ENCODE measurements around the gene ADTRP. TPM values are rescaled to one million over a fixed set of nuclear protein-coding genes. Genes with fewer than 3 reads are reported as not detected.

The ADTRP gene
- total RNA-seq, 1 donor from 2014 or later, result 0.35 TPM

DNA sequence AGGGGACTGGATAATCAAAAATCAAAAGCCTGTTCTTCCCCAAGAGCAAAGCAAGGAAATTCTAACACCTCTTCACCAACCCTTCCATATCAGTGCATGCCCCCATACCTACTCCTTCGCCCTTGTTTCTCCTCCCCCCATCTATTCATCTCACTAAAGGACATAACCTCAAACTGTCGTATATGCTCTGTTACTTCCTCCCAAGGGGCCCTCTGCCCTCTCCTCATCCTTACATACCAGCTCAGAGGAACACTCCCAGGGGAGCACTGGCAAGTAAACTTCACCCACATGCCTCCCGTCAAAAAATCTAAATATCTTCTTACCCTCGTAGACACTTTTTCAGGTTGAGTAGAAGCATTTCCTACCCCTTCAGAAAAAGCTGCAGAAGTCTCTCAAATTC, 9.4 kb upstream of the ADTRP start:
- H3K27me3 Mint-ChIP-seq (ENCODE audit: low read depth), result no peaks in the 10 kb centered on the region
- H3K4me1 Mint-ChIP-seq (ENCODE audit: low read depth), result no peaks in the 10 kb centered on the region
- H3K9me3 Mint-ChIP-seq (ENCODE audit: low read depth), result peaks cover 4% of the 10 kb centered on the region
- TF ChIP-seq, protein P1, sequence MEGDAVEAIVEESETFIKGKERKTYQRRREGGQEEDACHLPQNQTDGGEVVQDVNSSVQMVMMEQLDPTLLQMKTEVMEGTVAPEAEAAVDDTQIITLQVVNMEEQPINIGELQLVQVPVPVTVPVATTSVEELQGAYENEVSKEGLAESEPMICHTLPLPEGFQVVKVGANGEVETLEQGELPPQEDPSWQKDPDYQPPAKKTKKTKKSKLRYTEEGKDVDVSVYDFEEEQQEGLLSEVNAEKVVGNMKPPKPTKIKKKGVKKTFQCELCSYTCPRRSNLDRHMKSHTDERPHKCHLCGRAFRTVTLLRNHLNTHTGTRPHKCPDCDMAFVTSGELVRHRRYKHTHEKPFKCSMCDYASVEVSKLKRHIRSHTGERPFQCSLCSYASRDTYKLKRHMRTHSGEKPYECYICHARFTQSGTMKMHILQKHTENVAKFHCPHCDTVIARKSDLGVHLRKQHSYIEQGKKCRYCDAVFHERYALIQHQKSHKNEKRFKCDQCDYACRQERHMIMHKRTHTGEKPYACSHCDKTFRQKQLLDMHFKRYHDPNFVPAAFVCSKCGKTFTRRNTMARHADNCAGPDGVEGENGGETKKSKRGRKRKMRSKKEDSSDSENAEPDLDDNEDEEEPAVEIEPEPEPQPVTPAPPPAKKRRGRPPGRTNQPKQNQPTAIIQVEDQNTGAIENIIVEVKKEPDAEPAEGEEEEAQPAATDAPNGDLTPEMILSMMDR (IDR thresholded peaks at IDR 0.05), result no peak
- H3K27ac Mint-ChIP-seq (ENCODE audit: unreplicated experiment), result no peak overlapping the region
- H3K4me3 Mint-ChIP-seq (ENCODE audit: unreplicated experiment), result no peak overlapping the region
- DNase-seq (ENCODE audit: low spot score), result no peak
- peaks cover 4% of the 10 kb centered on the region for H3K36me3 Mint-ChIP-seq (ENCODE audit: low read depth)

DNA sequence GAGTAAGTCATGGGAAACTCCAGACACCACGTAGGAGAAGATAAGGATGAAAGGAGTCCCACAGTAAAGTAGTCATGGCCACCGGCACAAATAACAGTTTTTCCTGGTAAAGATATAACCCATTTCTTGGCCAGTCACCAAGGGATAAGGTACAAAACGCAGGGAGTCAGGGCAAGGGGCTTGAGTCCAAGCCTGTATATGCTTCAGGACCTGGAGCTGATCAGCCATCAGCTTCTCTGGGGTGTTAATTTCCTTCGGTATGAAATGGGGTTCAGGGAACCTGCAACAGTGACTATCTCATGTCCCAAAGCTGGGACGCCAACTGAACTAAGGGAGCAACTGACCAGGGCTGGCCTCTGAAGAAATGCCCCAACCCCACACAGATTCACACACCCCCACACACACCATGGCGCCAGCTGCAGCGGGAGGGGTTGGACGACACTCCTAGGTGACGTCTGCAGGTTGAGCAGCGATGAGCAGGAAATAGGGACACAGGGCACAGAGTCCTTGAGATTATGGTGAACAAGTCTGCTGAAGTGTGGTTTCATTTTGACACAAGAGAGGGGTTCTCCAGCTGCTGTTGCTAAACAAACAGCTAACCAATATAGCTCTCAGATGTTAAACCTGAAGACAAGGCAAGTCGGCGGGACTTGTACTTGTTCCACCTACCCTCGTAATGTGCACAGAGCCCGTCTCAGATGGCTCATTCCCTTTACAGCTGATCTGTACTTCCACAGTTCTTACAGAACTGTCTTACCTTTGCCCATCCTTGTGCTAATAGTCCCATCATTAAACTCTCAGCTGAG, 7.4 kb upstream of the ADTRP start:
- Mint-ChIP-seq H3K27me3 (ENCODE audit: low read depth) (no peaks in the 10 kb centered on the region), H3K36me3 (ENCODE audit: low read depth) (no peaks in the 10 kb centered on the region), H3K9me3 (ENCODE audit: low read depth) (no peaks in the 10 kb centered on the region), H3K4me1 (ENCODE audit: low read depth) (no peaks in the 10 kb centered on the region), H3K27ac (ENCODE audit: unreplicated experiment) (no peak overlapping the region), H3K4me3 (ENCODE audit: unreplicated experiment) (no peak overlapping the region)
- no peak for DNase-seq (ENCODE audit: low spot score)
- TF ChIP-seq, protein P1 (IDR thresholded peaks at IDR 0.05), result no peak

DNA sequence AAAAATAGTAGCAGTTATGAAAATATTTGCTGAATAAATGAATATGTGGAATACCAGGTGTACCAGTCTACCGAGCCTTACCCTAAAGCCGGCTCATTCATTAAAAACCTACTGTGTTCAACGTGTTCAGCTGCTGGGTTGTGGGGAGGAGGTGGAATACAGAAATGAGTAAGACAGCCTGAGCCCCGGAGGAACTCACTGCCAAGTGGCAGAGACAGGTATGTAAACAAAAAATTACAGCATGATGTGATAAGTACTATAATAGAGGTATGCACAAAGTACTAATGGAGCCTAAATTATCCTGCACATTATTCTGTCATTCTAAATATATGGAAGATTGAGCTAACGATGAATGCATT, 6.8 kb upstream of the ADTRP start:
- DNase-seq (ENCODE audit: low spot score), result no peak
- Mint-ChIP-seq H3K27me3 (ENCODE audit: low read depth) (no peaks in the 10 kb centered on the region), H3K4me1 (ENCODE audit: low read depth) (no peaks in the 10 kb centered on the region), H3K4me3 (ENCODE audit: unreplicated experiment) (no peak overlapping the region), H3K27ac (ENCODE audit: unreplicated experiment) (no peak overlapping the region), H3K9me3 (ENCODE audit: low read depth) (no peaks in the 10 kb centered on the region), H3K36me3 (ENCODE audit: low read depth) (no peaks in the 10 kb centered on the region)
- TF ChIP-seq, protein P1 (IDR thresholded peaks at IDR 0.05), result no peak

DNA sequence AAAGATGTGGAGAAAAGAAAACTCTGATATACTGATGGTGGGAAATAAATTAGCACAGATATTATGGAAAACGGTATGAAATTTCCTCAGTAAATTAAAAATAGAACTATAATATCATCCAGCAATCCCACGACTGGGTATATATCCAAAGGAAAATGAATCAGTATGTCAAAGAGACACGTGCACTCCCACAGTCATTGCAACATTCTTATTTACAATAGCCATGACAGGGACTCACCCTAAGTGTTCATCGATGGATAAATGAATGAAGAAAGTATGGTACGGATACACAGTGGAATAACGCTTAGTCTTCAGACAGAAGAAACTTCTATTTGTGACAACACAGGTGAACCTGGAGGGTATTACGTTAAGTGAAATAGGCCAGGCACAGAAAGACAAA, 5.7 kb upstream of the ADTRP start:
- Mint-ChIP-seq H3K4me3 (ENCODE audit: unreplicated experiment) (no peak overlapping the region), H3K4me1 (ENCODE audit: low read depth) (no peaks in the 10 kb centered on the region), H3K36me3 (ENCODE audit: low read depth) (no peaks in the 10 kb centered on the region), H3K27me3 (ENCODE audit: low read depth) (no peaks in the 10 kb centered on the region), H3K9me3 (ENCODE audit: low read depth) (no peaks in the 10 kb centered on the region), H3K27ac (ENCODE audit: unreplicated experiment) (no peak overlapping the region)
- DNase-seq (ENCODE audit: low spot score), result no peak
- TF ChIP-seq, protein P1 (IDR thresholded peaks at IDR 0.05), result no peak

DNA sequence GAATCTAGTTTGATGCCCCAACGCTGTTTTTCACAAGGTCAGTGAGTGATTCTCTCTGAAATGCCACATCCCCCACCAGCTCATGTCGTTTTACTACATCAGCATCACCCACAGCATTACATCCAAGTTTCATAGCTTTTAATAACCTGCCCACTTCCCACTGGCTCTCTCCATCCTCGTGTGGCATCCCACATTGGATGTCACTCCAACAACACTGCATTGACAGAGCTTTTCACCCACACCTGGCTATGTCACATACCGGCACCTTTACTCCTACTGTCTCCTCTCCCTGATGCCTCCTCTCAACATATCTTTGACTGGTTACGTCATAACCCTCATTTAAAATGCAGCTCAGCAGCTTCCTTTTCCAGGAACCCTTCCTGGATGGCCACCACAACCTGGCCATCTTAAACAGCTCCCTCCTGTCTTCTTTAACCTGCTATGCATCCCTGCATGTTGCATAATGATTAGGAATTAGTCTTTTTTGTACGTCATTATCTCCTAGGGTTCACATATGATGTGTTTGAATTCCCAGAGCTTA, 5.0 kb upstream of the ADTRP start:
- TF ChIP-seq, protein P1 (IDR thresholded peaks at IDR 0.05), result no peak
- Mint-ChIP-seq H3K27ac (ENCODE audit: unreplicated experiment) (no peak overlapping the region), H3K9me3 (ENCODE audit: low read depth) (no peaks in the 10 kb centered on the region), H3K4me3 (ENCODE audit: unreplicated experiment) (no peak overlapping the region), H3K4me1 (ENCODE audit: low read depth) (no peaks in the 10 kb centered on the region), H3K27me3 (ENCODE audit: low read depth) (no peaks in the 10 kb centered on the region), H3K36me3 (ENCODE audit: low read depth) (no peaks in the 10 kb centered on the region)
- no peak for DNase-seq (ENCODE audit: low spot score)
